ENCODE results near the gene RXYLT1. TPM values are rescaled to one million over a fixed set of nuclear protein-coding genes. Genes with fewer than 3 reads are reported as not detected.

Gene RXYLT1
- 9.9 and 17.8 TPM in 2 replicates for total RNA-seq

DNA sequence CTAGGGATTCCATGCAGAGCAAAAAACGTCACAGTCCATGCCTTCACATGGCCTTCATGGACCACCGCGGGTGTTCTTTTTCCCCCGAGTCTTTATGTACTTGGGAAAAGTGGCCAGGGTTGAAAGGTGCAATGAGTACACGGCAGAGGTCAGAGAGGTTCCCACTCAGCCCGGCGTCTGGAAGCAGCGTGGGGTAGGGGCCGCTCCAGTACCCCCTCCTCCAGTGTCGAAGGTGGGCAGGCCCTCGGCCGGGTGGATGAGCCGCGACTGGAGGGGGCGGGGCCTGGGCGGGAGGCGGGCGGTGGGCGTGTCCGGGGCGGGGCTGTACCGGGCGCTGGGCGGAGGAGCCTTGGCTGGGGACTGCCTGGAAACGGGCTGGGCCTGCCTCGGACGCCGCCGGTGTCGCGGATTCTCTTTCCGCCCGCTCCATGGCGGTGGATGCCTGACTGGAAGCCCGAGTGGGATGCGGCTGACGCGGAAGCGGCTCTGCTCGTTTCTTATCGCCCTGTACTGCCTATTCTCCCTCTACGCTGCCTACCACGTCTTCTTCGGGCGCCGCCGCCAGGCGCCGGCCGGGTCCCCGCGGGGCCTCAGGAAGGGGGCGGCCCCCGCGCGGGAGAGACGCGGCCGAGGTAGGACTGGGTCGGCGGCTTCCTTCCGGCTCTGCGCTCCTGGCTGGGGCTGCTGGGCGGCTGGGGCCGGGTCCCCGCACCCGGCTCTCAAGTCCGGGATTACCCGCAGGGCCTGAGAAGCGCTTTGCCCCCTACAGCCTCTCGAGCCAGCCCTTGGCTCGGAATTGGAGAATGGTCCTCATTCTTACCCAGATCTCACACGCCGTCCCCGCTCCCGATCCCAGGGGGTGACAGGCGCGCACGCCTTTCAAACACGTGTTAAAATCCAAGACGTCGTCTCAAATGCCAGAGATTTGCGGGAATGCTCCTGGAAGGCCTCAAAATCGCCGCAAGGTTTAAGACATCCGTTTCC is at the start of gene RXYLT1:
Gene RXYLT1, plus strand, starts transcription at position 412 of the 984 bp plus-strand sequence. Its CDS starts 52 bp downstream, at position 464.

DNA sequence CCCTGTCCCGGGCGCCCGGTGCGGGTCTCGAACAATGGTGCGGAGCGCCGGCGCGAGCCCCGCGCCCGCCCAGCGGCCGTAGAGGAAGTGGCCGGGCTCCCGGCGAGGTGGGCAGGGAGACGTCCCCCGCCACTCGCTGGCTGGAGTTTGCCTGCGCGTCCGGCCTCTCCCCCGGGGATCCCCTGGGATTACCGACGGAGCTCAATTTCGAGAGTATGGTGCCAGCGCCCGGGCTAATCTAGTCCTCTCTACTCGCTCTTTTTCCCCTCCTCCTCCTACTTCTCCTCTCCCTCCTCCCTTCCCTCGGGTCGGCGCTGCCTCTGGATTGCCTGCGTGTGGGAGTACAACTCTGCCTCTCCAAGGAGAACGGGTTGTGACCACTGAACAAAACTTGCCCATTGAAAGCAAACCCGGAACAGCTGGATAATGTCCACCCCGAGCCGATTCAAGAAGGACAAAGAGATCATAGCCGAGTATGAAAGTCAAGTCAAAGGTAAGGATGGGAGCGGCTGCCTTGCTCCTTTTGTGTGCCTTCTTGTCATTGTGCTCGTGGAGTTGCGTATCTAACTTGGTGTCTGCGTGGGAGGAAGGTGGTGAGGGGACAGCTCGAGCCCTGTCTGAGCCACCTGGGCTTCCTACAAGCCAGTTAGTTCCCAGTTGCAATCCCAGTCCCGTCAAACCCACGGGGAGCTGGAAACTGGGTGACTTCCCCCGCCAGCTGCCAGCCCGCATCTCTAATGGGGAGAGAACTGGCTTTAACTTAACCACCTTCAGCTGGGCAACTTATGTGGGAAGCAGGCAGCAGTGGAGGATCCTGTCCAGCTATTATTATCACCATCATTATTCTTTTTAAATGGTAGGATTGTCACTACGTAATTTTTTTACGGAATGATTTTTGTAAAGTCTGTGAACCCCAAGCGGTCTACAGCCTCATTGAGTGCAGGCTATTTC is 65.0 kb downstream of the RXYLT1 start, which contains the start of gene SRGAP1:
Gene SRGAP1, plus strand, starts transcription at position 310 of the 951 bp plus-strand sequence. Its CDS starts 117 bp downstream, at position 427.

Other genes with a start within 250 kb of the RXYLT1 start
- 3.3 and 4.7 TPM in 2 replicates for gene DPY19L2, start 111.4 kb upstream of the RXYLT1 start, total RNA-seq
- 16.8 and 27.8 TPM in 2 replicates for gene SRGAP1, start 64.8 kb downstream of the RXYLT1 start, total RNA-seq

Measured in mesangial cell (primary cell).